Fibroblast of mammary gland (primary cell): Measurements from ENCODE around the gene ARX.
A peak's percentile ranks its signal among the peaks of the same experiment; 100 is the strongest.

ENCODE experiments used
- DNase-seq: peaks from one replicate; pipeline ENCODE4 v3.0.0-alpha.2; 2010; ENCODE audit warnings: low read depth
- H3K4me3 ChIP-seq: 2 replicates; pipeline ENCODE4 v1.5.1; 2011; ENCODE audit warnings: low read depth, mild to moderate bottlenecking, low read length, moderate library complexity; ENCODE audit not compliant: control insufficient read depth
- TF ChIP-seq, protein P1 (sequence below): conservative IDR thresholded peaks from 2 replicates; pipeline ENCODE4 v1.5.1; 2011; ENCODE audit warnings: low read depth, low read length, inconsistent platforms; ENCODE audit not compliant: control insufficient read depth, insufficient read depth

ARX gene

DNA sequence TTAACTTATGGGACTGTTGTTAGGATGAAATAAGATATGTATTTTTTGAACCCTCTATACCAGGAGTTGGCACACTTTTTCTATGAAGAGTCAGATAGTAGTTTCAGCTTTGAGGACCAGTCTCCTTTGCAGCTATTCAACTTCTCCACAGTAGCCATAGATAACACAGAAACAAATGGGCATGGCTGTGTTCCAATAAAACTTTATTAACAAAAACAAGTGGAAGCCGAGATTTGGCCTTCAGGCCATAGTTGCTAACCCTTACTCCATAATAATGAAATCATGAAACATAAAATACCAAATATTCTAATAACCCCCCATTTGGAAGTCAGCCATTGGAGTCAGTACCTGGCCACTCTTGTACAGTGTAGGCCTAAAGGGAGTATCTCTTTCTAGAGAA lies 30.6 kb downstream of the ARX start:
- DNase-seq = no peak
- H3K4me3 ChIP-seq = no peak overlapping the region
- TF ChIP-seq, protein P1, sequence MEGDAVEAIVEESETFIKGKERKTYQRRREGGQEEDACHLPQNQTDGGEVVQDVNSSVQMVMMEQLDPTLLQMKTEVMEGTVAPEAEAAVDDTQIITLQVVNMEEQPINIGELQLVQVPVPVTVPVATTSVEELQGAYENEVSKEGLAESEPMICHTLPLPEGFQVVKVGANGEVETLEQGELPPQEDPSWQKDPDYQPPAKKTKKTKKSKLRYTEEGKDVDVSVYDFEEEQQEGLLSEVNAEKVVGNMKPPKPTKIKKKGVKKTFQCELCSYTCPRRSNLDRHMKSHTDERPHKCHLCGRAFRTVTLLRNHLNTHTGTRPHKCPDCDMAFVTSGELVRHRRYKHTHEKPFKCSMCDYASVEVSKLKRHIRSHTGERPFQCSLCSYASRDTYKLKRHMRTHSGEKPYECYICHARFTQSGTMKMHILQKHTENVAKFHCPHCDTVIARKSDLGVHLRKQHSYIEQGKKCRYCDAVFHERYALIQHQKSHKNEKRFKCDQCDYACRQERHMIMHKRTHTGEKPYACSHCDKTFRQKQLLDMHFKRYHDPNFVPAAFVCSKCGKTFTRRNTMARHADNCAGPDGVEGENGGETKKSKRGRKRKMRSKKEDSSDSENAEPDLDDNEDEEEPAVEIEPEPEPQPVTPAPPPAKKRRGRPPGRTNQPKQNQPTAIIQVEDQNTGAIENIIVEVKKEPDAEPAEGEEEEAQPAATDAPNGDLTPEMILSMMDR = no peak

DNA sequence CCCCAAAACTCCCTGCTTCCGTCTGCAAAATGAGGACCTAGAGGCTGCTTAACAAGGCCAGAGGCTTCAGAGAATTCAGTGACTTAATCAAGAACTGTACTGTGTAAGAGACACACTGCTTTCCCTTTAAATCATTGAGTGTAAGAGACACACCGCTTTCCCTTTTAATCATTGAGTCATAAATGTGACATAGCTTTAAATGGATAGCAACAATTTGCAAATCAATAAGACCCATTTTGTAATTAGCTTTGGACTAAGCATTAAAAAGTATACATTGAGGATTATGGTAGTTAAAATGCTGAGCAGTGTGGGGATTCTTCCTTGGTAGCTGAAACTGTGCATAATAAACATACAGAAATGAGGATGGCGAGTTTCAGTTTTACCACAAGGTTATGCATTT lies 31.8 kb downstream of the ARX start:
- no peak overlapping the region for H3K4me3 ChIP-seq
- TF ChIP-seq, protein P1 = no peak
- DNase-seq = no peak

DNA sequence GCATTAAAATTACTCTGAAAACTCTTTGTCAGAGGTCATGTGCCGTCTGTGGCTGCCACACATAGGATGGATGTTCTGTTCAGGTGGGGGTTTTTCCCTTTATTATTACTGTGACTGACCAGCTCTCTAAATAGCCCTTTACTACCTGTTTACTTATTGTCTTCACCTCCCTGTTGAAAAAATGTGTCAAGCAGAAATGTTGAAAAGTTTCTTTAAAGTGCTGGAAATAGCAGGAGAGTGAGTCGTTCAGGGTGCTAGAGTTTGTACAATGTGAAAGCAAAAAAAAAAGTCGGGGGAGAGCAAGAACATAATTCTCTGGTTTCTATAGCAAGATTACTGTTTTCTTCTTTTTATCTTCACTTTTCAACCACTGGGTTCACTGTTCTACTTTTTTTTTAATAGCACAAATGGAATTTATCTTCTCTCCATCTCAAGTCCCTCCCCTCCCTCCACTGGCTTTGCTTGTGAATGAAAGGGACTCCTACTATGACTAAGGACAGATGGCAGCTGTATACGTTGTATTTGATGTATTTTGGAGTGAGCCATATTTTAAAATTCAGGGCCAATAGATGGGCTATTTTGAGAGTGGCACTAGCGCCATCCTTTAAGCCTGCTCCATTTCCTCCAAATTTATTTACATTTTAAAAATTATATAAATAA lies 33.3 kb downstream of the ARX start:
- H3K4me3 ChIP-seq = no peak overlapping the region
- peak; percentile 8 for DNase-seq
- TF ChIP-seq, protein P1 = no peak

DNA sequence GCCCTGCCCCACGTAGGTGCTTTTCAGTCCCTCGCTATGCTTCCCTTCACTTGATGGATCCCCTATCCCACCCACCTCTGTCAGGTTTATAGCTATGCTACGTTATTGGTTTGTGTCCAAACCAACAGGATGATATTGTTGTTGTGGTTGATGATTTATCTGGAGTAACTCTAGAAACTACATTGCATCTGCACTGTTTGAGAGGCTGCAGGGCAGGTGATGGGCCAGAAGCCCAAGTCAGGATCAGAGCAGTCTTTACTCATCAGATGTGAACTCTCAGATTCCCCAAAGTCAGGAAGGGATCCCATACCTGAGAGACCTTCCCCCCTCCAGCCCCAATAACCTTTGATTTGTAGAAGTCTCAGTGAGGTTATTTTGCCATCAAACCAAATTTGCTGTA lies 34.7 kb downstream of the ARX start:
- no peak for DNase-seq
- H3K4me3 ChIP-seq = no peak overlapping the region
- TF ChIP-seq, protein P1 = no peak

DNA sequence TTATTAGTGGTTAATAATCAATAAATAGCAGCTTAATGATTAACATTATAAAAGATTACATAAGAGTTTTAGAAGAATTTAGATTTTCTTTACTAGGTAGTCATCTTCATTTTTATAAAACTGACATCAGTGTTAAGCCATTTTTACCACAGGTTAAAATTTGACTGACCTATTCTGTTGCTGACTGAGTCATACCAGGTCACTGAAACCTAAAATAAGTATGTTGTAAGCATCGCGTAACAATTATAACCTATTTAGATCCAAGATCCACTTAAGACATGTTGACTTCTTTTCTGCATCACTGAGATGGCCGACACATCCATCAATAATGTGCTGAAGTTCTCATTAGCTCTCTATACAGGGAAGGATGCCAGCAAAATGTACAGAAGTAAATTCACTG lies 36.7 kb downstream of the ARX start:
- DNase-seq = no peak
- no peak overlapping the region for H3K4me3 ChIP-seq

DNA sequence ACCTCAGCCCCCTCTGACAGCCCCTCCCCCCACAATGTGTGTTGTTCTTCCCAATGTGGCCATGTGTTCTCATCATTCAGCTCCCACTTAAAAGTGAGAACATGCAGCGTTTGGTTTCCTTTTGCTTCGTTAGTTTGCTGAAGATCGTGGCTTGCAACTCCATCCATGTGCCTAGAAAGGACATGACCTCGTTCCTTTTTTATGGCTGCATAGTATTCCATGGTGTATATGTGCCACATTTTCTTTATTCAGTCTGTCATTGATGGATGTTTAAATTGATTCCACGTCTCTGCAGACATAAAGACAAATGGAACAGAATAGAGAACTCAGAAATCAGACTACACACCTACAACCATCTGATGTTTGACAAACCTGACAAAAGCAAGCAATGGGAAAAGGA lies 46.0 kb downstream of the ARX start:
- TF ChIP-seq, protein P1 = no peak
- no peak overlapping the region for H3K4me3 ChIP-seq
- no peak for DNase-seq

More for the DNA sequence above, 36.7 kb downstream of the ARX start:
- TF ChIP-seq, protein P1 = no peak

DNA sequence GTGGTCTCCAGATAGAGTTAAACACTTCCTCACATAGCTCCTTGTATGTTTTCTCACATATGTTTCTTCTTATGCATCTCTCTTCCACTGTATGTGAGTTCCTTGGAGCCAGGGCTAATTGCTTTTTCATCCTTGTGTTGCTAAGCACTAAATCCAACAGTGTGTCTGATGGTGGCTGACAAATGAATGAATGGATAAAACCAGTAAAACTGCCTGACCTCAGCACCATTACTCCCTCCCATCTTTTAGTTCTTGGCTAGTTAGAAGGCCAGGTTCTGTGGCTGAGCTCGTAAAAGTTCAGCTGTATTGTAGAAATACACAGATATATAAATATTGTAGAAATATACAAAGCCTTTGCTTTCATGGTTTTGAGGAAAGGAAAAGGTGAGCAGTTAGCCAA lies 50.4 kb downstream of the ARX start:
- DNase-seq = no peak
- TF ChIP-seq, protein P1 = no peak

More for the DNA sequence above, 50.4 kb downstream of the ARX start:
- H3K4me3 ChIP-seq = no peak overlapping the region
